ENCODE data around the gene TXNDC11. TPM values are rescaled to one million over a fixed set of nuclear protein-coding genes. Genes with fewer than 3 reads are reported as not detected.

Gene TXNDC11
- total RNA-seq, 4 donors from 2014 or later, result 41.2 to 56.5 (median 49.0) TPM

- TF ChIP-seq CTCF (IDR thresholded peaks at IDR 0.05; ENCODE audit: low read depth), result no peak
Observed at GRCh38 chr16:11671271-11671670, 71.4 kb downstream of the TXNDC11 start.

- TF ChIP-seq CTCF (IDR thresholded peaks at IDR 0.05; ENCODE audit: low read depth), result no peak
Observed at GRCh38 chr16:11670171-11671131, 72.2 kb downstream of the TXNDC11 start.

- no peak for TF ChIP-seq CTCF (IDR thresholded peaks at IDR 0.05; ENCODE audit: low read depth)
Observed at GRCh38 chr16:11669380-11670146, 73.1 kb downstream of the TXNDC11 start.

GRCh38 chr16:11668623-11669379, 73.9 kb downstream of the TXNDC11 start:
- no peak for TF ChIP-seq CTCF (IDR thresholded peaks at IDR 0.05; ENCODE audit: low read depth)

GRCh38 chr16:11667824-11668622, 74.6 kb downstream of the TXNDC11 start, which contains the start of gene SNN:
TSS of gene SNN (plus strand) at chr16:11668455. CDS start at chr16:11676060, 7,605 bp downstream.
- no peak for TF ChIP-seq CTCF (IDR thresholded peaks at IDR 0.05; ENCODE audit: low read depth)

- TF ChIP-seq CTCF (IDR thresholded peaks at IDR 0.05; ENCODE audit: low read depth), result no peak
Observed at GRCh38 chr16:11667221-11667823, 75.3 kb downstream of the TXNDC11 start.

Data from subcutaneous adipose tissue (tissue), 4 donors.